Heart left ventricle (tissue), 13 donors: ENCODE data around the gene CAPRIN1.
"Not testable (repeated sequence)": the region's sequence is repeated elsewhere in the genome, so short reads cannot be mapped to it uniquely, and the experiment has no call there.

Source experiments
- CTCF ChIP-seq, 12 donors: fragments of 200-600 bp; sonication (generic) in 4 of 12; IDR thresholded peaks; one replicate each; pipeline versions ENCODE4 v1.5.0 to v1.8.0; 2018 to 2022; ENCODE audit warnings: antibody characterized with exemption in 12 of 12, mild to moderate bottlenecking in 5 of 12
- POLR2A ChIP-seq, 2 donors: fragments of 450-650 bp; IDR thresholded peaks; one replicate each; pipeline ENCODE4 v1.6.1; 2017; ENCODE audit warnings: antibody characterized with exemption in 2 of 2, mild to moderate bottlenecking in 2 of 2, moderate library complexity in 2 of 2
- donor health status: ischemic (EF 13 %, LVEDD 7.1; RV severe dilation, severe dysfunction).
- donor health status: DM: no; HTN: yes; CAD: no.
- donor health status: DM: no; HTN: no; CAD: no.
- donor health status: ischemic (EF 25% LVEDD 6.9; RV normal size, moderate dysfunction).
- donor health status: ischemic (EF 25% LVEDD 5.7; RV mildly dilated, moderate dysfunction).
- donor health status: ischemic (EF 35%, LVEDD 5.7; RV mildly dilated, moderate dysfunction).
- donor health status: nonischemic (EF 11% LVEDD 7.7; RV severe dilation, severe dysfunction).
- donor health status: DM: yes; HTN: yes; CAD: no.
- donor health status: PGD.
- donor health status: ischemic (EF 29% LVEDD 5.4; RV normal size, mild dysfunction).
- donor health status: nonischemic (EF 23%, LVEDD 6.1; RV moderate dilation, normal function).

GRCh38 chr11:34054351-34054750 is 2.8 kb downstream of the CAPRIN1 start:
- TF ChIP-seq CTCF, POLR2A (IDR thresholded peaks at IDR 0.05): not testable (repeated sequence)
